WTC11 (cell line): ENCODE measurements around the gene BRD1. TPM values are rescaled to one million over a fixed set of nuclear protein-coding genes. Genes with fewer than 3 reads are reported as not detected.
A peak's percentile ranks its signal among the peaks of the same experiment; 100 is the strongest.

ENCODE experiments used
- ATAC-seq: fragments of 200-7000 bp; cut with Tn5 transposase; 2 replicates; pipeline ENCODE4 v1.10.0; 2021; ENCODE audit warnings: mild to moderate bottlenecking, moderate library complexity
- CTCF ChIA-PET: fragments of 300-600 bp; sonication (Branson Sonifier 250); formaldehyde crosslinking; loops from one replicate; lab custom pipeline; 2021; ENCODE audit warnings: antibody characterized with exemption; lab: Charles Lee
- POLR2A ChIA-PET: fragments of 350-600 bp; sonication (Branson Sonifier 250); formaldehyde crosslinking; loops from one replicate; lab custom pipeline; 2021; ENCODE audit warnings: antibody characterized with exemption; lab: Charles Lee
- DNase-seq: peaks from one replicate; pipeline ENCODE4 v3.0.0; 2021; ENCODE audit warnings: low spot score
- H3K27ac Mint-ChIP-seq: 2 replicates; pipeline ENCODE4 v1.8.0; 2021; ENCODE audit warnings: mixed read lengths
- H3K27me3 Mint-ChIP-seq: 2 replicates; pipeline ENCODE4 v1.8.0; 2021; ENCODE audit warnings: low read depth, mild to moderate bottlenecking, moderate library complexity, mixed read lengths
- H3K36me3 Mint-ChIP-seq: 2 replicates; pipeline ENCODE4 v1.8.0; 2021; ENCODE audit warnings: mixed read lengths
- H3K4me1 Mint-ChIP-seq: 2 replicates; pipeline ENCODE4 v1.8.0; 2022; ENCODE audit warnings: mixed read lengths
- H3K4me3 Mint-ChIP-seq: 2 replicates; pipeline ENCODE4 v1.8.0; 2021; ENCODE audit warnings: mild to moderate bottlenecking, moderate library complexity, mixed read lengths
- H3K9me3 Mint-ChIP-seq: 2 replicates; pipeline ENCODE4 v1.8.0; 2021; ENCODE audit warnings: mixed read lengths
- GTF2I ChIP-seq: fragments of 250-450 bp; sonication (Bioruptor Pico); conservative IDR thresholded peaks from 2 replicates; pipeline ENCODE4 v1.4.0; 2021; ENCODE audit warnings: mild to moderate bottlenecking
- MYBL2 ChIP-seq: sonication (generic); formaldehyde crosslinking; IDR thresholded peaks from 2 replicates; pipeline ENCODE4 v1.8.1; 2023; ENCODE audit warnings: mild to moderate bottlenecking, moderate library complexity, missing genetic modification reagents
- NR2C2 ChIP-seq: sonication (generic); formaldehyde crosslinking; IDR thresholded peaks from 2 replicates; pipeline ENCODE4 v1.8.0; 2022; ENCODE audit warnings: mild to moderate bottlenecking, missing genetic modification reagents
- ZNF219 ChIP-seq: sonication (generic); formaldehyde crosslinking; IDR thresholded peaks from 2 replicates; pipeline ENCODE4 v1.8.0; 2023; ENCODE audit warnings: missing genetic modification reagents, mild to moderate bottlenecking, borderline replicate concordance
- ZNF263 ChIP-seq: sonication (generic); formaldehyde crosslinking; IDR thresholded peaks from 2 replicates; pipeline ENCODE4 v1.8.1; 2022; ENCODE audit warnings: low read depth, mild to moderate bottlenecking, moderate library complexity, missing genetic modification reagents
- ZNF423 ChIP-seq: fragments of 250-450 bp; sonication (Bioruptor Pico); IDR thresholded peaks from 2 replicates; pipeline ENCODE4 v2.1.2; 2022; ENCODE audit warnings: mild to moderate bottlenecking, moderate library complexity
- total RNA-seq: library from RNA; stranded (reverse); gene quantifications from 3 replicates; pipeline ENCODE4 v1.2.3, GENCODE V29; 2021
- TF ChIP-seq, protein P1 (sequence below): sonication (generic); formaldehyde crosslinking; IDR thresholded peaks from 2 replicates; pipeline ENCODE4 v1.8.1; 2023; ENCODE audit warnings: mild to moderate bottlenecking, moderate library complexity, missing genetic modification reagents
- TF ChIP-seq, protein P2 (sequence below): fragments of 200-600 bp; IDR thresholded peaks from 2 replicates; pipeline ENCODE4 v1.8.0; 2022; ENCODE audit warnings: antibody characterized with exemption
- TF ChIP-seq, protein P3 (sequence below): fragments of 250-450 bp; sonication (Bioruptor Pico); conservative IDR thresholded peaks from 2 replicates; pipeline ENCODE4 v1.9.0; 2021; ENCODE audit warnings: mild to moderate bottlenecking
- TF ChIP-seq, protein P4 (sequence below): sonication (generic); formaldehyde crosslinking; IDR thresholded peaks from 2 replicates; pipeline ENCODE4 v1.8.0; 2022; ENCODE audit warnings: mild to moderate bottlenecking, missing genetic modification reagents
- TF ChIP-seq, protein P5 (sequence below): sonication (generic); formaldehyde crosslinking; IDR thresholded peaks from 2 replicates; pipeline ENCODE4 v1.8.1; 2023; ENCODE audit warnings: mild to moderate bottlenecking, missing genetic modification reagents
- TF ChIP-seq, protein P6 (sequence below): sonication (generic); formaldehyde crosslinking; IDR thresholded peaks from 2 replicates; pipeline ENCODE4 v1.8.1; 2023; ENCODE audit warnings: mild to moderate bottlenecking, missing genetic modification reagents, moderate library complexity
- TF ChIP-seq, protein P7 (sequence below): fragments of 250-450 bp; sonication (Bioruptor Pico); IDR thresholded peaks from 2 replicates; pipeline ENCODE4 v2.1.2; 2022; ENCODE audit warnings: mild to moderate bottlenecking, moderate library complexity

BRD1 gene
- total RNA-seq, 1 experiment from 2014 or later, result 36.6 TPM

DNA sequence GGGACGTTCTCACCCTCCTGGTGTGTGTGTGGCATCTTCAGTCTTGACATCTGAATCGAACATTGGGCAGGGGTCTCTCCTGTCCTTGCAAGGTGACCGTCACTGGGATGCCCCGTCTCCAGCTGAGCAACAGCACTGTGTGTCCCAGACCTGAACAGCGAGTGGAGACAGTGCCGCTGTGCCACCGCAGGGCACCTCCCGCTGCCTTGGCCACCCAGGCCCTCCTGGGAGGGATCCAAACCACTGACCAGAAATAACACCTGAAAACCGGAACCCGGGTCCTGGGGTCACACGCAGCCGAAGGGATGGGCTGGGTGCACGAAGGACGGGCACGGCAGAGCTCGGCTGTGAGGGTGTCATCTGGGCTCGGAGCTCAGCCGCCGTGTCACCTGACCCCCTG, 102.2 kb downstream of the BRD1 start (continued):
- TF ChIP-seq, protein P1, sequence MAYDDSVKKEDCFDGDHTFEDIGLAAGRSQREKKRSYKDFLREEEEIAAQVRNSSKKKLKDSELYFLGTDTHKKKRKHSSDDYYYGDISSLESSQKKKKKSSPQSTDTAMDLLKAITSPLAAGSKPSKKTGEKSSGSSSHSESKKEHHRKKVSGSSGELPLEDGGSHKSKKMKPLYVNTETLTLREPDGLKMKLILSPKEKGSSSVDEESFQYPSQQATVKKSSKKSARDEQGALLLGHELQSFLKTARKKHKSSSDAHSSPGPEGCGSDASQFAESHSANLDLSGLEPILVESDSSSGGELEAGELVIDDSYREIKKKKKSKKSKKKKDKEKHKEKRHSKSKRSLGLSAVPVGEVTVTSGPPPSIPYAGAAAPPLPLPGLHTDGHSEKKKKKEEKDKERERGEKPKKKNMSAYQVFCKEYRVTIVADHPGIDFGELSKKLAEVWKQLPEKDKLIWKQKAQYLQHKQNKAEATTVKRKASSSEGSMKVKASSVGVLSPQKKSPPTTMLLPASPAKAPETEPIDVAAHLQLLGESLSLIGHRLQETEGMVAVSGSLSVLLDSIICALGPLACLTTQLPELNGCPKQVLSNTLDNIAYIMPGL, result no peak
- TF ChIP-seq, all 79 proteins: peak for 0

DNA sequence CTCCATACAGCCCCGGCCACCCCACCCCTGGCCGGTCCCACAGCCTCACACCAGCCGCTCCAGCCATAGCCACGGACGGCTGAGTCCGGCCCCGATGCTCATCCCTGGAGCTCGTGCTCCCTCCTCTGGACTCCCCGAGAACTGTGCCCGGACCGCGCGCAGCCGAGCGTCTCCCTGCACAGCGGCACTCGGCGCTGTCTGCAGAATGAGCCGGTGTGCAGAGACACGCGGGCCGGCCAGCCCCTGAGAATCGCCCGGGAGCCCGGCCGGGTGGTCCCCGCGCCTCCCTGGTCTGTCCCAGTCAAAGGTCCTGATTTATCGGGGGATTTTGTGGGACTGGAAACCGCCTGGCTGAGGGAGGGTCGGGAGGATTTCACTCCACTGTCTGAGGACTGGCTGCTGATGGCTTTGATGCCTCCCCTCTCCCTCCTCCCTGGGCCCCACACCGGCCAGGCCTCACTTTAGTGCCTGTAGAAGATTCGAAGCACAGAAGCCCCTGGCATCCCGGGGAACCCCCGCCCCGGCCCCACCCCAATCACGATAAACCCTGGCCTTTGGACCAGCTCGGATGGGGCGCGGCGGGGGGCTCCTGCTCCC, 102.7 kb downstream of the BRD1 start:
- TF ChIP-seq, protein P2, sequence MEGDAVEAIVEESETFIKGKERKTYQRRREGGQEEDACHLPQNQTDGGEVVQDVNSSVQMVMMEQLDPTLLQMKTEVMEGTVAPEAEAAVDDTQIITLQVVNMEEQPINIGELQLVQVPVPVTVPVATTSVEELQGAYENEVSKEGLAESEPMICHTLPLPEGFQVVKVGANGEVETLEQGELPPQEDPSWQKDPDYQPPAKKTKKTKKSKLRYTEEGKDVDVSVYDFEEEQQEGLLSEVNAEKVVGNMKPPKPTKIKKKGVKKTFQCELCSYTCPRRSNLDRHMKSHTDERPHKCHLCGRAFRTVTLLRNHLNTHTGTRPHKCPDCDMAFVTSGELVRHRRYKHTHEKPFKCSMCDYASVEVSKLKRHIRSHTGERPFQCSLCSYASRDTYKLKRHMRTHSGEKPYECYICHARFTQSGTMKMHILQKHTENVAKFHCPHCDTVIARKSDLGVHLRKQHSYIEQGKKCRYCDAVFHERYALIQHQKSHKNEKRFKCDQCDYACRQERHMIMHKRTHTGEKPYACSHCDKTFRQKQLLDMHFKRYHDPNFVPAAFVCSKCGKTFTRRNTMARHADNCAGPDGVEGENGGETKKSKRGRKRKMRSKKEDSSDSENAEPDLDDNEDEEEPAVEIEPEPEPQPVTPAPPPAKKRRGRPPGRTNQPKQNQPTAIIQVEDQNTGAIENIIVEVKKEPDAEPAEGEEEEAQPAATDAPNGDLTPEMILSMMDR, result peak; percentile 33; the same call in 1 of the 2 replicates
- peak; percentile 45; the same call in 1 of the 2 replicates for TF ChIP-seq ZNF263 (CRISPR knock-in tag)
- TF ChIP-seq, protein P3, sequence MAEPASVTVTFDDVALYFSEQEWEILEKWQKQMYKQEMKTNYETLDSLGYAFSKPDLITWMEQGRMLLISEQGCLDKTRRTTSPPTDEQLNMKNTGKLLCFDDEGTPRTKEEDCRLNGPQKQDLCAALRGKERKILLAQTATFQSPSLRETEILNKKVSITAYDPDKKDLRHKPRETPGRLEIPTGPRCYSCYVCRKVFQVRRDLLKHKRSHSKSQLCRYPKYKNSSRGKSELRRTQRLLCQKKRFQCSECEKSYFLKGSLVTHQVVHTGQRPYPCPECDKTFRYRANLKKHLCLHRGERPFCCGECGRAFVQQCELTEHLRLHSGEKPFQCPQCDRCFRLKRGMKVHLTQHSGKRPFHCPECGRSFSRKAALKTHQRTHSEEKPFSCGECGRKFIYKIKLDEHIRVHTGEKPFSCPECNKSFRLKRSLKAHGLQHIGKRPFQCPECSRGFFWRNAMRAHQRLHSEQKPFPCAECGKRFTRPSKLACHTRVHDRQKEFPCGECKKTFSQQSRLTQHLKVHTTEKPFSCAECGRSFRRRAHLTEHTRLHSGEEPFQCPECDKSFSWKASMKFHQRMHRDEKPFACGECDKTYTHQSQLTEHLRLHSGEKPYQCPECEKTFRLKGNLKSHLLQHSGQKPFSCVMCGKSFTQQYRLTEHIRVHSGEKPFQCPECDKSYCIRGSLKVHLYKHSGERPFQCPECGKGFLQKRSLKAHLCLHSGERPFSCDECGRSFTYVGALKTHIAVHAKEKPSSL (CRISPR knock-in tag), result no peak
- TF ChIP-seq, protein P1, result peak; percentile 71; the same call in 1 of the 2 replicates
- TF ChIP-seq, protein P4, sequence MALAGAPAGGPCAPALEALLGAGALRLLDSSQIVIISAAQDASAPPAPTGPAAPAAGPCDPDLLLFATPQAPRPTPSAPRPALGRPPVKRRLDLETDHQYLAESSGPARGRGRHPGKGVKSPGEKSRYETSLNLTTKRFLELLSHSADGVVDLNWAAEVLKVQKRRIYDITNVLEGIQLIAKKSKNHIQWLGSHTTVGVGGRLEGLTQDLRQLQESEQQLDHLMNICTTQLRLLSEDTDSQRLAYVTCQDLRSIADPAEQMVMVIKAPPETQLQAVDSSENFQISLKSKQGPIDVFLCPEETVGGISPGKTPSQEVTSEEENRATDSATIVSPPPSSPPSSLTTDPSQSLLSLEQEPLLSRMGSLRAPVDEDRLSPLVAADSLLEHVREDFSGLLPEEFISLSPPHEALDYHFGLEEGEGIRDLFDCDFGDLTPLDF (CRISPR knock-in tag), result no peak
- TF ChIP-seq, protein P5, sequence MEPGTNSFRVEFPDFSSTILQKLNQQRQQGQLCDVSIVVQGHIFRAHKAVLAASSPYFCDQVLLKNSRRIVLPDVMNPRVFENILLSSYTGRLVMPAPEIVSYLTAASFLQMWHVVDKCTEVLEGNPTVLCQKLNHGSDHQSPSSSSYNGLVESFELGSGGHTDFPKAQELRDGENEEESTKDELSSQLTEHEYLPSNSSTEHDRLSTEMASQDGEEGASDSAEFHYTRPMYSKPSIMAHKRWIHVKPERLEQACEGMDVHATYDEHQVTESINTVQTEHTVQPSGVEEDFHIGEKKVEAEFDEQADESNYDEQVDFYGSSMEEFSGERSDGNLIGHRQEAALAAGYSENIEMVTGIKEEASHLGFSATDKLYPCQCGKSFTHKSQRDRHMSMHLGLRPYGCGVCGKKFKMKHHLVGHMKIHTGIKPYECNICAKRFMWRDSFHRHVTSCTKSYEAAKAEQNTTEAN (CRISPR knock-in tag), result no peak
- ATAC-seq, result peak; percentile 97
- Mint-ChIP-seq H3K4me1 (no peaks in the 10 kb centered on the region), H3K4me3 (no peak overlapping the region), H3K9me3 (no peaks in the 10 kb centered on the region), H3K27me3 (peaks cover 32% of the 10 kb centered on the region), H3K27ac (no peak overlapping the region), H3K36me3 (no peaks in the 10 kb centered on the region)
- ChIA-PET POLR2A (no interaction called here), CTCF (interaction anchor here (0.6 to 3.4 kb wide), 19 partner anchors 11 to 420 kb away, joined by 3 to 16 read pairs (median 4); no protein-coding TSS in a partner anchor)
- peak; percentile 85 for DNase-seq

DNA sequence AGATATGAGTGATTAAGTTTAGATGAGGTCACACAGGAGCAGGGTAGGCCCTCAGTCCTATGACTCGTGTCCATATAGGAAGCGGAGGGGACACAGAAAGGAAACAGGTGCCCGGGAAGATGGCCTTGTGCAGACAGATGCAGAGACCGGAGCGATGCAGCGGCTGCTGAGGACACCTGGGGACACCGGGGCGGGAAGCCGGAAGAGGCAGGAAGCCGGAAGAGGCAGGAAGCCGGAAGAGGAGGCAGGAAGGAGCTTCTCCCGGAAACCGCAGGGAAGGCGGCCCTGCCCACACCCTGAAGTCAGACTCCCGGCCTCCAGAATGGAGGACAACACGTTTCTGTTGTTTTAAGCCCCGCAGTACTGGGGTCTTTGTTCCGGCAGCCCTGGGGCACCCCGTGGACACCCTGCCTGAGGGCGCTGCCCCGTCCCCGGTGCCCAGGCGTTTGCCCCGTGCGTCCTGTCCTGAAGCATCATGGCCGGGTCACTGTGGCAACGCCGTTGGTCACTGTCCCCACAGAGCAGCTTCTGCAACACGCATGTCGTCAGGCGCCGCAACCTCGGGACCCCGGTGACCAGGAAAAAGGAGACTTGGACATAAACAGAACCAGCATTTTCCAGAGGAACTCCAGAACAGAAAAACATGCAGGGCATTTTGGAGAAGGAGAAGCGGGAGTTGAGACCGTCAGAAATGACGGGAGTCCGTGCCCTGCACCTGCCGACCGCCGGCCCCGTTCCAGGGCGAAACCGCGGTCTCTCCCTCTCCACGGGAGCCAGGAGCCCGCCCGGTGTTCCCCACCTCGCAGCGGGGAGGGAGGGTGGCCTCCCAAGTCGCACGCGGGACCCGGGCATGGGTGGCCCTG, 103.4 kb downstream of the BRD1 start:
- Mint-ChIP-seq H3K4me3 (peak overlapping the region; percentile 63), H3K27me3 (peaks cover 34% of the 10 kb centered on the region), H3K27ac (no peak overlapping the region), H3K4me1 (no peaks in the 10 kb centered on the region), H3K36me3 (no peaks in the 10 kb centered on the region), H3K9me3 (no peaks in the 10 kb centered on the region)
- ChIA-PET POLR2A (no interaction called here), CTCF (interaction anchor here (0.6 to 3.4 kb wide), 18 partner anchors 12 to 678 kb away, joined by 3 to 16 read pairs (median 3); no protein-coding TSS in a partner anchor)
- DNase-seq (no peak), ATAC-seq (peak; percentile 15)
- TF ChIP-seq ZNF219 (CRISPR knock-in tag) (no peak), NR2C2 (CRISPR knock-in tag) (no peak), GTF2I (CRISPR knock-in tag) (no peak), ZNF423 (CRISPR knock-in tag) (no peak), MYBL2 (CRISPR knock-in tag) (no peak)
- TF ChIP-seq, protein P6, sequence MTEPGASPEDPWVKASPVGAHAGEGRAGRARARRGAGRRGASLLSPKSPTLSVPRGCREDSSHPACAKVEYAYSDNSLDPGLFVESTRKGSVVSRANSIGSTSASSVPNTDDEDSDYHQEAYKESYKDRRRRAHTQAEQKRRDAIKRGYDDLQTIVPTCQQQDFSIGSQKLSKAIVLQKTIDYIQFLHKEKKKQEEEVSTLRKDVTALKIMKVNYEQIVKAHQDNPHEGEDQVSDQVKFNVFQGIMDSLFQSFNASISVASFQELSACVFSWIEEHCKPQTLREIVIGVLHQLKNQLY, result no peak
- TF ChIP-seq, protein P7, sequence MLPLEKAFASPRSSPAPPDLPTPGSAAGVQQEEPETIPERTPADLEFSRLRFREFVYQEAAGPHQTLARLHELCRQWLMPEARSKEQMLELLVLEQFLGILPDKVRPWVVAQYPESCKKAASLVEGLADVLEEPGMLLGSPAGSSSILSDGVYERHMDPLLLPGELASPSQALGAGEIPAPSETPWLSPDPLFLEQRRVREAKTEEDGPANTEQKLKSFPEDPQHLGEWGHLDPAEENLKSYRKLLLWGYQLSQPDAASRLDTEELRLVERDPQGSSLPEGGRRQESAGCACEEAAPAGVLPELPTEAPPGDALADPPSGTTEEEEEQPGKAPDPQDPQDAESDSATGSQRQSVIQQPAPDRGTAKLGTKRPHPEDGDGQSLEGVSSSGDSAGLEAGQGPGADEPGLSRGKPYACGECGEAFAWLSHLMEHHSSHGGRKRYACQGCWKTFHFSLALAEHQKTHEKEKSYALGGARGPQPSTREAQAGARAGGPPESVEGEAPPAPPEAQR (CRISPR knock-in tag), result no peak
